ENCODE results near the gene ACSS3.

DNA sequence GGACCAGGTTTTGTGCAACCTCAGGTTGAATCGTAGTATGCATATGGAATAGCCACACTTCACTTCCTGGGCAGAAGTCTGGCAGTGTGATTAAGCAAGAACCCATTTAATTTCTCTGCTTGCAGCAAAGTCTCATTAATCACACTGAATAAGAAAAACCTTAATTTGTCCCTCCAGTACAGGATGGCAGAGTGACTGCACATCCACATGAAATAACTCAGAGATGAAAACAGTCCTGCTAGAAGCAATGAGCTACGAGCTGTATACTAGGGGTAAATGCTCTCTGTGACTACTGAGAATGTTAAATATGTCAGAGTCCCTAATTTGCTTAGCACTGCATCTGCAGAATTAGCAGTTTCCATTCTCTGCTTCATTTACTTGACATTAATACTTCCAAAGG, 88.9 kb downstream of the ACSS3 start:
- TF ChIP-seq, protein P1, sequence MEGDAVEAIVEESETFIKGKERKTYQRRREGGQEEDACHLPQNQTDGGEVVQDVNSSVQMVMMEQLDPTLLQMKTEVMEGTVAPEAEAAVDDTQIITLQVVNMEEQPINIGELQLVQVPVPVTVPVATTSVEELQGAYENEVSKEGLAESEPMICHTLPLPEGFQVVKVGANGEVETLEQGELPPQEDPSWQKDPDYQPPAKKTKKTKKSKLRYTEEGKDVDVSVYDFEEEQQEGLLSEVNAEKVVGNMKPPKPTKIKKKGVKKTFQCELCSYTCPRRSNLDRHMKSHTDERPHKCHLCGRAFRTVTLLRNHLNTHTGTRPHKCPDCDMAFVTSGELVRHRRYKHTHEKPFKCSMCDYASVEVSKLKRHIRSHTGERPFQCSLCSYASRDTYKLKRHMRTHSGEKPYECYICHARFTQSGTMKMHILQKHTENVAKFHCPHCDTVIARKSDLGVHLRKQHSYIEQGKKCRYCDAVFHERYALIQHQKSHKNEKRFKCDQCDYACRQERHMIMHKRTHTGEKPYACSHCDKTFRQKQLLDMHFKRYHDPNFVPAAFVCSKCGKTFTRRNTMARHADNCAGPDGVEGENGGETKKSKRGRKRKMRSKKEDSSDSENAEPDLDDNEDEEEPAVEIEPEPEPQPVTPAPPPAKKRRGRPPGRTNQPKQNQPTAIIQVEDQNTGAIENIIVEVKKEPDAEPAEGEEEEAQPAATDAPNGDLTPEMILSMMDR (IDR thresholded peaks at IDR 0.05; ENCODE audit: insufficient read depth, low read length, poor library complexity, severe bottlenecking): no peak
- no peak for TF ChIP-seq EZH2phosphoT487 (conservative IDR thresholded peaks at IDR 0.05; ENCODE audit: low read length)

Measured in SU-DHL-6 (cell line).